Neuronal stem cell (in vitro differentiated cells): ENCODE measurements around the gene HVCN1.
A peak's percentile ranks its signal among the peaks of the same experiment; 100 is the strongest.

Experiments used
- DNase-seq: peaks from one replicate; pipeline ENCODE4 v3.0.0-alpha.2; 2013; ENCODE audit warnings: low spot score
- H2AFZ ChIP-seq: one replicate; pipeline ENCODE4 v1.6.1; 2013; ENCODE audit warnings: mild to moderate bottlenecking, low read length, inconsistent platforms
- H2AK5ac ChIP-seq: 2 replicates; pipeline ENCODE4 v1.6.1; 2013; ENCODE audit warnings: low read depth, mild to moderate bottlenecking, inconsistent platforms, low read length, moderate library complexity, mixed read lengths
- H2BK120ac ChIP-seq: 2 replicates; pipeline ENCODE4 v1.6.1; 2013; ENCODE audit warnings: low read depth, mild to moderate bottlenecking, inconsistent platforms, low read length, moderate library complexity, mixed read lengths
- H2BK12ac ChIP-seq: one replicate; pipeline ENCODE4 v1.6.1; 2013; ENCODE audit warnings: low read length, inconsistent platforms
- H2BK15ac ChIP-seq: 2 replicates; pipeline ENCODE4 v1.6.1; 2013; ENCODE audit warnings: mild to moderate bottlenecking, low read length, inconsistent platforms, mixed read lengths
- H2BK5ac ChIP-seq: one replicate; pipeline ENCODE4 v1.6.1; 2013; ENCODE audit warnings: inconsistent platforms, mild to moderate bottlenecking, low read length, moderate library complexity
- H3K14ac ChIP-seq: one replicate; pipeline ENCODE4 v1.6.1; 2013; ENCODE audit warnings: low read length, inconsistent platforms
- H3K18ac ChIP-seq: 2 replicates; pipeline ENCODE4 v1.6.1; 2013; ENCODE audit warnings: low read length, inconsistent platforms
- H3K23ac ChIP-seq: 2 replicates; pipeline ENCODE4 v1.6.1; 2013; ENCODE audit warnings: low read depth, mild to moderate bottlenecking, mixed read lengths, low read length, inconsistent platforms; ENCODE audit not compliant: poor library complexity
- H3K27ac ChIP-seq: replicated peaks from 3 replicates; pipeline ENCODE4 v1.5.1; 2013; ENCODE audit warnings: low read length, inconsistent platforms
- H3K27me3 ChIP-seq, 3 experiments: 2 replicates each; pipeline ENCODE4 v1.6.1; 2013; ENCODE audit warnings: low read length in 3 of 3, mild to moderate bottlenecking in 2 of 3, inconsistent platforms in 1 of 3, low read depth in 1 of 3, mixed read lengths in 1 of 3, moderate library complexity in 1 of 3; ENCODE audit not compliant: control insufficient read depth in 3 of 3, insufficient read depth in 3 of 3
- H3K36me3 ChIP-seq, 2 donors: replicated peaks in 1 of 2; 2 replicates each; pipeline ENCODE4 v1.6.1; 2013; ENCODE audit warnings: low read length in 2 of 2; ENCODE audit not compliant: control insufficient read depth in 2 of 2, insufficient read depth in 2 of 2
- H3K4ac ChIP-seq: 2 replicates; pipeline ENCODE4 v1.6.1; 2013; ENCODE audit warnings: inconsistent platforms, mild to moderate bottlenecking, low read length, moderate library complexity
- H3K4me1 ChIP-seq, 2 donors: 1 replicate in 1 of 2; 2 replicates in 1 of 2; pipeline ENCODE4 v1.6.1; 2013; ENCODE audit warnings: low read length in 2 of 2, low read depth in 1 of 2; ENCODE audit not compliant: control insufficient read depth in 2 of 2, insufficient read depth in 1 of 2
- H3K4me2 ChIP-seq: one replicate; pipeline ENCODE4 v1.6.1; 2013; ENCODE audit warnings: mild to moderate bottlenecking, low read length, inconsistent platforms; ENCODE audit not compliant: insufficient read depth, poor library complexity, severe bottlenecking
- H3K4me3 ChIP-seq, 2 donors: 2 replicates each; pipeline ENCODE4 v1.5.1; 2013; ENCODE audit warnings: low read length in 2 of 2, mild to moderate bottlenecking in 2 of 2, inconsistent platforms in 1 of 2, moderate library complexity in 1 of 2
- H3K79me1 ChIP-seq: one replicate; pipeline ENCODE4 v1.6.1; 2013; ENCODE audit warnings: low read depth, mild to moderate bottlenecking, inconsistent platforms, low read length, moderate library complexity
- H3K9ac ChIP-seq: one replicate; pipeline ENCODE4 v1.6.1; 2013; ENCODE audit warnings: mild to moderate bottlenecking, low read depth, low read length, inconsistent platforms; ENCODE audit not compliant: poor library complexity
- H3K9me3 ChIP-seq, 2 donors: replicated peaks in 1 of 2; 2 replicates each; pipeline versions ENCODE3 to v1.6.1; 2013; ENCODE audit warnings: low read length in 2 of 2, mild to moderate bottlenecking in 2 of 2, inconsistent platforms in 1 of 2, low read depth in 1 of 2, mixed read lengths in 1 of 2, moderate library complexity in 1 of 2; ENCODE audit not compliant: control insufficient read depth in 2 of 2, insufficient read depth in 1 of 2
- H4K8ac ChIP-seq: one replicate; pipeline ENCODE4 v1.6.1; 2013; ENCODE audit warnings: low read depth, mild to moderate bottlenecking, inconsistent platforms, low read length, moderate library complexity
- H4K91ac ChIP-seq: one replicate; pipeline ENCODE4 v1.6.1; 2013; ENCODE audit warnings: low read length, low read depth, mild to moderate bottlenecking, inconsistent platforms; ENCODE audit not compliant: poor library complexity
- WGBS, 2 donors: extraction: QIAGEN DNeasy Blood & Tissue Kit; methylation state at CpG; one replicate each; pipeline ENCODE4 v1.1.7; 2013; ENCODE audit warnings: missing lambda C conversion rate in 2 of 2, mixed read lengths in 1 of 2; ENCODE audit not compliant: insufficient read length in 2 of 2, insufficient replicate concordance in 1 of 2; ENCODE audit errors: extremely low coverage in 2 of 2; 5-methylcytosine and 5-hydroxymethylcytosine counted together

The HVCN1 gene

DNA sequence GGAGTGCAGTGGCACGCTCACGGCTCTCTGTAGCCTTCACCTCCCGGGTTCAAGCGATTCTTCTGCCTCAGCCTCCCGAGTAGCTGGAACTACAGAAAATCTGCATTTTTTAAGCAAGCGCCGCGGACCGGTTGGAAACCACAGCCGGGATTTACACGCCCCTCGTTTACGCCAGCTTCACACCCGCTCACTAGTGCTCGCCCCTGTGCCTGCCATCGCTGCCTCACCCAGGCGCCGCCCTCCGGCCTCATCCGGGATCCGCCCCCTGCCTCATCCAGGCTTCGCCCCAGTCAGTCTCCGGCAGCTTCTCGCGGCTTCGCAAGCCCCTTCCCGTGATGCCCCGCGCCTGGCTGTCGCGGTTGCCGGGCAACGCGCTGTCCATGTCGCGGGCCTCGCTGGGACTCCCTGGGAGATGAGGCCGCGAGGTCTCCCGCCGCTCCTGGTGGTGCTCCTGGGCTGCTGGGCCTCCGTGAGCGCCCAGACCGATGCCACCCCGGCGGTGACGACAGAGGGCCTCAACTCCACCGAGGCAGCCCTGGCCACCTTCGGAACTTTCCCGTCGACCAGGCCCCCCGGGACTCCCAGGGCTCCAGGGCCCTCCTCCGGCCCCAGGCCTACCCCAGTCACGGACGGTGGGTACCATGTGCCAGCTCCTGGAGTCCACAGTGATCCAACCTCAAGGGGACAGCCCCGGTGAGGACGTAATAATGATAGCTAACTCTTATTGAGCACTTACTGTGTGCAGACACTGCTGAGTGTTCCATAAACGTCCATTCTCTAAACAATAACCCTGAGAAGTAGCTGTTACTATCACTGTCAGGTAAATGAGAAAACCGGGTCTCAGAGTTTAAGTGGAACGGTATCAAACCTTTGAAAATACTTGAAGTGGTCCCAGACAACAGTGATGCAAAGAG lies 74.9 kb downstream of the HVCN1 start, which contains the start of gene TCTN1:
Gene TCTN1, plus strand, starts transcription at position 359 of the 914 bp plus-strand sequence. Its CDS starts 54 bp downstream, at position 413.
- no peak within 1 kb of the TSS for H2AK5ac ChIP-seq
- H3K27ac ChIP-seq: no peak within 1 kb of the TSS
- H3K9ac ChIP-seq: peak within 1 kb of the TSS; percentile 89
- H3K18ac ChIP-seq: peak within 1 kb of the TSS; percentile 95
- H4K8ac ChIP-seq: no peak within 1 kb of the TSS
- H3K79me1 ChIP-seq: no peaks in the 10 kb centered on the region
- no peak within 1 kb of the TSS for H3K14ac ChIP-seq
- peaks cover 3 to 11% of the 10 kb centered on the region in 2 donors for H3K36me3 ChIP-seq
- H3K4me2 ChIP-seq: peak within 1 kb of the TSS; percentile 80
- H3K4me3 ChIP-seq: peak within 1 kb of the TSS; percentile 84 to 86
- H2BK15ac ChIP-seq: no peak within 1 kb of the TSS
- H3K23ac ChIP-seq: peak within 1 kb of the TSS; percentile 98
- H2AFZ ChIP-seq: peak within 1 kb of the TSS; percentile 94
- no peak within 1 kb of the TSS for H3K4ac ChIP-seq
- no CpG with 5 or more reads among the region's 60 CpGs for WGBS, 2 donors
- no peak within 1 kb of the TSS for H2BK120ac ChIP-seq
- H3K9me3 ChIP-seq: no peaks in the 10 kb centered on the region
- H2BK12ac ChIP-seq: no peak within 1 kb of the TSS
- H3K4me1 ChIP-seq: peaks cover 2 to 3% of the 10 kb centered on the region in 2 donors
- H3K27me3 ChIP-seq: no peaks in the 10 kb centered on the region
- DNase-seq: peak; percentile 90
- H4K91ac ChIP-seq: no peak within 1 kb of the TSS
- H2BK5ac ChIP-seq: no peak within 1 kb of the TSS

DNA sequence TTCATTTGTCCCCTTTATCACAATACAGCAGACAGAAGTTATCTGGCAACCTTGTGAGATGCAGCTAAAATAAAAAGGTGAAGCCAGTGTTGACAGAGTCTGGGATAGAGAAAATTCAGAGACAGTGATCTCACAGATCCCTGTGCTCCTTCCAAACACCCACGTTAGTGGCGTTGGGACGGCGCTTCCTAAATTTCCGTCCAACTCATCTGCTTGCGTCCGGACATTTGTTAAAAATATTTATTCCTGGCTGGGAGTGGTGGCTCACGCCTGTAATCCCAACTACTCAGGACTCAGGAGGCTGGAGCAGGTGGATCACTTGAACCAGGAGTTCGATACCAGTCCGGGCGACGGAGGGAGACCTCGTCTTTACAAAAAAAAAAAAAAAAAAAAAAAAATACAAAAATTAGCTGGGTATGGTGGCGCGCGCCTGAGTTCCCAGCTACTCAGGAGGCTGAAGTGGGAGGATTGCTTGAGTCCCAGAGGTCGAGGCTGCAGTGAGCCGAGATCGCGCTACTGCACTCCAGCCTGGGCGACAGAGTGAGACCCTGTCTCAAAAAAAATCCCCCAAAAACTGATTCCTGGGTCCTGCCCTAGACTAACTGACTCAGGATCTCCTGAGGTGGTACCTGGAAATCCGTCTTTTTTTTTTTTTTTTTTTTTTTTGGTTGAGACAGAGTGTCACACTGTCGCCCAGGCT lies 75.7 kb downstream of the HVCN1 start:
- Histone ChIP-seq H3K4me3 (peak overlapping the region; percentile 80 to 86), H4K91ac (no peak overlapping the region)
- no CpG with 5 or more reads among the region's 23 CpGs for WGBS, 2 donors

DNA sequence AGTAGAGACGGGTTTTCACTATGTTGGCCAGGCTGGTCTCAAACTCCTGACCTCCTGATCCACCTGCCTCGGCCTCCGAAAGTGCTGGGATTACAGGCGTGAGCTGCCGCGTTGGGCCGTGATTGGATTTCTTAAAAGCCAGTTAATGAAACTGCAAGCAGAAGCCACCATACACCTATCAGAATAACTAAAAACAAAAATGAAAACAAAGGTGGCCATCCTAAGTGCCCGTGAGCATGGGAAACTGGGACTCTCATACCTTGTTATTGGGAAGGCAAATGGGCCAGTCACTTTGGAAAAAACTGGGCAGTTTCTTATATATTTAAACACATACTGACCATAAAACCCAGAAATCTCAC lies 82.7 kb downstream of the HVCN1 start:
- Histone ChIP-seq H3K9ac (no peak overlapping the region), H3K27ac (no peak overlapping the region), H3K14ac (no peak overlapping the region), H2BK5ac (no peak overlapping the region), H2AFZ (no peak overlapping the region), H3K9me3 (no peaks in the 10 kb centered on the region), H3K79me1 (no peaks in the 10 kb centered on the region), H3K27me3 (no peaks in the 10 kb centered on the region), H3K4me3 (no peak overlapping the region), H2BK15ac (no peak overlapping the region), H4K8ac (no peak overlapping the region), H3K4me2 (no peak overlapping the region), H2BK120ac (no peak overlapping the region), H3K36me3 (no peaks in the 10 kb centered on the region), H2AK5ac (no peak overlapping the region), H3K23ac (no peak overlapping the region), H3K18ac (no peak overlapping the region), H4K91ac (no peak overlapping the region), H2BK12ac (no peak overlapping the region), H3K4ac (no peak overlapping the region), H3K4me1 (no peaks in the 10 kb centered on the region)
- no CpG with 5 or more reads among the region's 8 CpGs for WGBS, 2 donors
- DNase-seq: no peak

More for the DNA sequence above, 75.7 kb downstream of the HVCN1 start:
- Histone ChIP-seq H3K23ac (no peak overlapping the region), H3K36me3 (peaks cover 3 to 11% of the 10 kb centered on the region in 2 donors), H3K9ac (no peak overlapping the region), H3K4ac (no peak overlapping the region), H3K4me2 (no peak overlapping the region), H3K27ac (no peak overlapping the region), H3K79me1 (no peaks in the 10 kb centered on the region), H4K8ac (no peak overlapping the region), H3K27me3 (no peaks in the 10 kb centered on the region), H2BK12ac (no peak overlapping the region), H3K14ac (no peak overlapping the region), H2BK15ac (no peak overlapping the region), H2BK120ac (no peak overlapping the region), H3K9me3 (no peaks in the 10 kb centered on the region), H2BK5ac (no peak overlapping the region), H3K18ac (peak overlapping the region; percentile 95), H3K4me1 (peaks cover 2 to 3% of the 10 kb centered on the region in 2 donors), H2AK5ac (no peak overlapping the region), H2AFZ (peak overlapping the region; percentile 94)
- no peak for DNase-seq
